Superior temporal gyrus (tissue), 1 donor: ENCODE results near the gene ROCK2.
"Not testable (repeated sequence)": the region's sequence is repeated elsewhere in the genome, so short reads cannot be mapped to it uniquely, and the experiment has no call there.

Experiments used
- DNase-seq: peaks from one replicate; pipeline ENCODE4 v3.0.0-alpha.2; 2016; ENCODE audit errors: extremely low spot score

ROCK2 gene

GRCh38 chr2:11179899-11180298 lies 164.5 kb downstream of the ROCK2 start:
- DNase-seq: no peak

- DNase-seq: no peak
Measured at GRCh38 chr2:11179196-11179595, 165.2 kb downstream of the ROCK2 start.

GRCh38 chr2:11177871-11178690 lies 166.4 kb downstream of the ROCK2 start:
- DNase-seq: peak; percentile 52

GRCh38 chr2:11175293-11175795 lies 169.1 kb downstream of the ROCK2 start:
- peak; percentile 13 for DNase-seq

GRCh38 chr2:11174222-11174621 lies 170.2 kb downstream of the ROCK2 start:
- DNase-seq: no peak

GRCh38 chr2:11169333-11169732 lies 175.1 kb downstream of the ROCK2 start:
- DNase-seq: no peak

GRCh38 chr2:11168488-11168887 lies 175.9 kb downstream of the ROCK2 start:
- DNase-seq: no peak

GRCh38 chr2:11166476-11166875 lies 178.0 kb downstream of the ROCK2 start:
- DNase-seq: no peak

GRCh38 chr2:11165046-11165445 lies 179.4 kb downstream of the ROCK2 start:
- DNase-seq: not testable (repeated sequence)

GRCh38 chr2:11163439-11164317 lies 180.8 kb downstream of the ROCK2 start:
- no peak for DNase-seq

GRCh38 chr2:11161747-11162146 lies 182.7 kb downstream of the ROCK2 start:
- no peak for DNase-seq

GRCh38 chr2:11160731-11161455 lies 183.5 kb downstream of the ROCK2 start:
- no peak for DNase-seq

- no peak for DNase-seq
Measured at GRCh38 chr2:11160256-11160655, 184.2 kb downstream of the ROCK2 start.

- no peak for DNase-seq
Measured at GRCh38 chr2:11159574-11160170, 184.8 kb downstream of the ROCK2 start.

- no peak for DNase-seq
Measured at GRCh38 chr2:11158916-11159573, 185.4 kb downstream of the ROCK2 start.

GRCh38 chr2:11157731-11158130 lies 186.7 kb downstream of the ROCK2 start:
- no peak for DNase-seq

- no peak for DNase-seq
Measured at GRCh38 chr2:11157296-11157695, 187.1 kb downstream of the ROCK2 start.

GRCh38 chr2:11156396-11157075 lies 187.9 kb downstream of the ROCK2 start:
- DNase-seq: no peak

- peak; percentile 64 for DNase-seq
Measured at GRCh38 chr2:11155381-11156035, 188.9 kb downstream of the ROCK2 start, which contains the start of gene SLC66A3. TSS of gene SLC66A3 (plus strand) at chr2:11155467. CDS start at chr2:11155547, 80 bp downstream.

- DNase-seq: peak; percentile 67
Measured at GRCh38 chr2:11154923-11155380, 189.5 kb downstream of the ROCK2 start.
